OCI-LY7 (cell line): ENCODE data around the gene BTBD6. TPM values are rescaled to one million over a fixed set of nuclear protein-coding genes. Genes with fewer than 3 reads are reported as not detected.

Experiments
- BruUV-seq: library from RNA; stranded (reverse); fragments of 400-500 nt; replicated peaks from 2 replicates; lab custom pipeline; 2021; lab: Mats Ljungman, UMichigan
- CTCF ChIA-PET: fragments of 300-600 bp; sonication (Branson Sonifier 250); formaldehyde crosslinking; loops from one replicate; lab custom pipeline; 2022; ENCODE audit warnings: antibody characterized with exemption; ENCODE audit not compliant: unreplicated experiment; lab: Charles Lee
- POLR2A ChIA-PET: fragments of 300-600 bp; sonication (Branson Sonifier 250); formaldehyde crosslinking; loops from one replicate; lab custom pipeline; 2022; ENCODE audit warnings: antibody characterized with exemption; lab: Charles Lee
- DNase-seq: peaks from one replicate; pipeline ENCODE4 v3.0.0-alpha.2; 2015; ENCODE audit warnings: low spot score
- H2AFZ ChIP-seq: fragments of 200-600 bp; sonication (generic), shearing (Covaris generic); 2 replicates; pipeline ENCODE4 v1.6.1; 2014; ENCODE audit warnings: mild to moderate bottlenecking, antibody characterized with exemption, low read length, moderate library complexity
- H3K27ac ChIP-seq: fragments of 200-600 bp; sonication (generic); 2 replicates; pipeline ENCODE4 v1.5.1; 2014; ENCODE audit warnings: mixed run types, low read depth, mild to moderate bottlenecking, moderate library complexity, low read length, inconsistent platforms; ENCODE audit not compliant: poor library complexity, severe bottlenecking
- H3K36me3 ChIP-seq: fragments of 200-600 bp; sonication (generic); 2 replicates; pipeline ENCODE4 v1.6.1; 2014; ENCODE audit warnings: mild to moderate bottlenecking, antibody characterized with exemption, low read length, moderate library complexity, mixed read lengths; ENCODE audit not compliant: insufficient read depth
- H3K4me1 ChIP-seq: fragments of 200-600 bp; sonication (generic); 2 replicates; pipeline ENCODE4 v1.5.1; 2014; ENCODE audit warnings: mild to moderate bottlenecking, low read length; ENCODE audit not compliant: insufficient read depth, poor library complexity, severe bottlenecking
- H3K4me2 ChIP-seq: fragments of 200-600 bp; sonication (generic); 2 replicates; pipeline ENCODE4 v1.6.1; 2014; ENCODE audit warnings: mild to moderate bottlenecking, low read length
- H3K4me3 ChIP-seq: fragments of 200-600 bp; sonication (generic); 2 replicates; pipeline ENCODE4 v1.5.1; 2014; ENCODE audit warnings: mild to moderate bottlenecking, low read depth, low read length; ENCODE audit not compliant: poor library complexity, severe bottlenecking
- H3K79me2 ChIP-seq: fragments of 200-600 bp; sonication (generic); 2 replicates; pipeline ENCODE4 v1.6.1; 2016; ENCODE audit warnings: low read depth, mild to moderate bottlenecking, low read length, moderate library complexity, mixed read lengths; ENCODE audit not compliant: insufficient read depth
- H3K9me2 ChIP-seq: fragments of 200-600 bp; sonication (generic); 2 replicates; pipeline ENCODE4 v1.6.1; 2016; ENCODE audit warnings: mild to moderate bottlenecking, low read length, mixed read lengths; ENCODE audit not compliant: insufficient read depth
- H3K9me3 ChIP-seq: fragments of 200-600 bp; sonication (generic); 2 replicates; pipeline ENCODE4 v1.6.1; 2014; ENCODE audit warnings: mild to moderate bottlenecking, mixed run types, low read length, mixed read lengths
- H4K20me1 ChIP-seq: fragments of 200-600 bp; sonication (generic); 2 replicates; pipeline ENCODE4 v1.6.1; 2014; ENCODE audit warnings: mild to moderate bottlenecking, antibody characterized with exemption, low read length, moderate library complexity, mixed read lengths; ENCODE audit not compliant: insufficient read depth
- EZH2phosphoT487 ChIP-seq: fragments of 200-600 bp; sonication (generic); IDR thresholded peaks from 2 replicates; pipeline ENCODE4 v1.6.1; 2018; ENCODE audit warnings: low read depth, borderline replicate concordance, mild to moderate bottlenecking, mixed run types, antibody characterized with exemption, low read length, moderate library complexity, mixed read lengths
- intact Hi-C: fragments of 100-400 bp; cut with micrococcal nuclease; formaldehyde crosslinking; loops from one replicate; pipeline ENCODE4 v1.10.0; 2022; ENCODE audit not compliant: unreplicated experiment
- total RNA-seq, 2 experiments: library from RNA; depleted of rRNA in 1 of 2; stranded (reverse); fragments of >200 nt in 1 of 2; shearing (Covaris generic) in 1 of 2; gene quantifications; 2 replicates each; pipeline ENCODE4 v1.2.3, GENCODE V29; 2014 to 2022
- TF ChIP-seq, protein P1 (sequence below): fragments of 200-600 bp; sonication (generic); conservative IDR thresholded peaks from 2 replicates; pipeline ENCODE4 v1.5.1; 2014; ENCODE audit warnings: mild to moderate bottlenecking, antibody characterized with exemption, low read length, moderate library complexity, mixed read lengths

Gene BTBD6
- total RNA-seq, 2 experiments from 2014 or later: 5.7 to 27.9 TPM

DNA sequence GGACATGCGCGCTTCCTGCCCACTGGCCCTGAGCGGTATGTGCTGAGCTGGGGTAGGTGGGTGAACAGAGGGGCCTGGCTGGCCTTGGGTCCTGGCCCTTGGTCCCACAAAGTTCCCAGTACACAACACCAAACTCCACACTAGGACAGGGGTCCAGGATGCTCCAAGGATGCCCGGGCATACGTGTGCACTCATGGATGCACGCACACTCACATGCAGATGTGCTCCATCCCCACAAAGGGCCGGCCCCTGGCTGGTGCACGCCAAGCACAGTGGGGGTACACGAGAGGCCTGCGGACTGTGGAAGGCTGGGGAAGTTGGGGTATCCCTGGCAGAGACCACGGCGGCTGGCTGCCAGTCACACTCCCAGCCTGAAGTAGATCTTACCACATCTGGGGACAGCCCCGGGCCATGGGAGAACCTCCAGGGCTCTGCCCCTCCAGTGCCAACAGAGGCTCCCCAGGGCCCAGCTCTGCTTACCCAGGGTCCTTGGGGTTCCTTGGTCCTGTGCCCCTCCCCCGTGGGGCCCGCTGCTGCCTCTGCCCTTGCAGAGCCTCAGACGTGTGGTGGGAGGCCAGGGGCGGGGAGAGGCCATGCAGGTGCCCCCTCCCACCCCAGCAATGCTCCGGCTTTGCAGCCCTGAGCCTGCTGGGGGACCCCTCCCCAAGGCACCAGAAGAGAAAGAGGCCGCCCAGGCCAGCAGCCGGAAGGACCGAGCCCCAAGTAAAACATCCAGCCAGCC, 43.2 kb upstream of the BTBD6 start:
- DNase-seq: no peak
- no peaks in the 10 kb centered on the region for H3K9me3 ChIP-seq
- H3K4me3 ChIP-seq: no peak overlapping the region
- no peaks in the 10 kb centered on the region for H3K4me1 ChIP-seq
- CTCF ChIA-PET: no interaction called here
- no peaks in the 10 kb centered on the region; the same call in 1 of the 2 replicates for H4K20me1 ChIP-seq
- no peaks in the 10 kb centered on the region for H3K9me2 ChIP-seq
- no peak for TF ChIP-seq EZH2phosphoT487
- TF ChIP-seq, protein P1, sequence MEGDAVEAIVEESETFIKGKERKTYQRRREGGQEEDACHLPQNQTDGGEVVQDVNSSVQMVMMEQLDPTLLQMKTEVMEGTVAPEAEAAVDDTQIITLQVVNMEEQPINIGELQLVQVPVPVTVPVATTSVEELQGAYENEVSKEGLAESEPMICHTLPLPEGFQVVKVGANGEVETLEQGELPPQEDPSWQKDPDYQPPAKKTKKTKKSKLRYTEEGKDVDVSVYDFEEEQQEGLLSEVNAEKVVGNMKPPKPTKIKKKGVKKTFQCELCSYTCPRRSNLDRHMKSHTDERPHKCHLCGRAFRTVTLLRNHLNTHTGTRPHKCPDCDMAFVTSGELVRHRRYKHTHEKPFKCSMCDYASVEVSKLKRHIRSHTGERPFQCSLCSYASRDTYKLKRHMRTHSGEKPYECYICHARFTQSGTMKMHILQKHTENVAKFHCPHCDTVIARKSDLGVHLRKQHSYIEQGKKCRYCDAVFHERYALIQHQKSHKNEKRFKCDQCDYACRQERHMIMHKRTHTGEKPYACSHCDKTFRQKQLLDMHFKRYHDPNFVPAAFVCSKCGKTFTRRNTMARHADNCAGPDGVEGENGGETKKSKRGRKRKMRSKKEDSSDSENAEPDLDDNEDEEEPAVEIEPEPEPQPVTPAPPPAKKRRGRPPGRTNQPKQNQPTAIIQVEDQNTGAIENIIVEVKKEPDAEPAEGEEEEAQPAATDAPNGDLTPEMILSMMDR: no peak
- no peak overlapping the region for H2AFZ ChIP-seq
- BruUV-seq: no TSS peak
- H3K36me3 ChIP-seq: no peaks in the 10 kb centered on the region
- intact Hi-C loops: no loop called here
- POLR2A ChIA-PET: no interaction called here
- no peak overlapping the region for H3K4me2 ChIP-seq
- no peaks in the 10 kb centered on the region for H3K79me2 ChIP-seq
- no peak overlapping the region for H3K27ac ChIP-seq

DNA sequence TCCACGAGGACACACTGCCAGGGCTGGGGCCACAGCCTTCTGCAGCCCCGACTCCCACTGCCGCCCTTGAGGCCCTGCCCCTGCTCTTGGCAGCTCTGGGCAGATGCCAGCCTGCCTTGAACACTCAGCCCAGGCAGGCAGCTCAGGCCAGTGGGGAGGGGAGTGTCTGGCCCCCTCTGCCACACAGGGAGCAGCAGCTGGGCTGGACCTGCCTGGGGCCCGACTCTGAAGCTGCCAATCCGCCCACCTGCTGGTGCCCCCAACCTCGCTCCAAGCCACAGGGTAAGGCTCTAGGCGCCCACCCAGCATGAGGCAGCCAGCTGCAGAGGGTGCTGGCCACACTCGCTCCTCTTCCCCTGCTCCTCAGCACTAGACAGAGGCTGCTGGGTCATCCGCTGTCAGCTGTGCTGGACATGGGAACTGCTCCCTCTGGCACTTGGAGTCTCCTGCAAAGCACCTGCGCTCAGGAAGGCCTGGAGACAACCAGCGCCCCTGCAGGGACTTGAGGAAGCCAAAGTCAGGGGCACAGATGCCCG, 42.6 kb upstream of the BTBD6 start:
- no peak for DNase-seq
- no peaks in the 10 kb centered on the region for H3K9me2 ChIP-seq
- no peak overlapping the region for H2AFZ ChIP-seq
- H3K4me3 ChIP-seq: no peak overlapping the region
- no peaks in the 10 kb centered on the region for H3K4me1 ChIP-seq
- no peaks in the 10 kb centered on the region for H3K36me3 ChIP-seq
- intact Hi-C loops: no loop called here
- no peaks in the 10 kb centered on the region; the same call in 1 of the 2 replicates for H4K20me1 ChIP-seq
- TF ChIP-seq, protein P1: no peak
- TF ChIP-seq EZH2phosphoT487: no peak
- no peaks in the 10 kb centered on the region for H3K9me3 ChIP-seq
- POLR2A ChIA-PET: no interaction called here
- CTCF ChIA-PET: no interaction called here
- H3K79me2 ChIP-seq: no peaks in the 10 kb centered on the region
- no peak overlapping the region for H3K27ac ChIP-seq
- no TSS peak for BruUV-seq
- H3K4me2 ChIP-seq: no peak overlapping the region

DNA sequence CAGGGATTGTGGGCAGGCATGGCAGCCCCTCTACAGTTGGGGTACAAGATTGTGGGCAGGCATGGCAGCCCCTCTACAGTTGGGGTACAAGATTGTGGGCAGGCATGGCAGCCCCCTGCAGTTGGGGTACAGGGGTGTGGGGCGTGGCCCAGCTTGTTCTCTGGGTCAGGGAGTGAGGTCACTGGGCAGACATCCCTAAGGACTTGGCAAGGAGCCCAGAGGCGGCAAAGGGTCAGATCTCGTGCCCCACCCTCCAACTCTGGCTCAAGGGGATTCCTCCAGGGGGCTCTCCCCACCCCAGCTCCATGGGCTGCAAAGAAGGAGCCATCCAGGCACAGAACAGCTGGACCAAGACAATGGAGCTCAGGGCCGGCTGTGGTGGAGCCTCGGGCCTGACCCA, 41.5 kb upstream of the BTBD6 start:
- H3K27ac ChIP-seq: no peak overlapping the region
- ChIA-PET CTCF (no interaction called here), POLR2A (no interaction called here)
- no peak for TF ChIP-seq EZH2phosphoT487
- TF ChIP-seq, protein P1: no peak
- H4K20me1 ChIP-seq: no peaks in the 10 kb centered on the region; the same call in 1 of the 2 replicates
- H3K79me2 ChIP-seq: no peaks in the 10 kb centered on the region
- H3K4me1 ChIP-seq: no peaks in the 10 kb centered on the region
- H2AFZ ChIP-seq: no peak overlapping the region
- H3K4me2 ChIP-seq: no peak overlapping the region
- no peaks in the 10 kb centered on the region for H3K9me2 ChIP-seq
- H3K36me3 ChIP-seq: no peaks in the 10 kb centered on the region
- BruUV-seq: no TSS peak
- no peak for DNase-seq
- H3K4me3 ChIP-seq: no peak overlapping the region
- intact Hi-C loops: no loop called here
- no peaks in the 10 kb centered on the region for H3K9me3 ChIP-seq
